ENCODE results near the gene VENTX.

GRCh38 chr10:133215586-133215985 is 22.1 kb upstream of the VENTX start:
- no peak for TF ChIP-seq EZH2phosphoT487 (IDR thresholded peaks at IDR 0.05; ENCODE audit: borderline replicate concordance, low read length)
- TF ChIP-seq CTCF (conservative IDR thresholded peaks at IDR 0.05; ENCODE audit: low read depth, low read length), result no peak
- TF ChIP-seq EZH2 (IDR thresholded peaks at IDR 0.05; ENCODE audit: low read length, unreplicated experiment), result no peak

Measured in PC-3 (cell line).